SU-DHL-6 (cell line): Measurements from ENCODE around the gene MCOLN1.

Experiments used
- H2AFZ ChIP-seq: fragments of 200-600 bp; sonication (generic); 2 replicates; pipeline ENCODE4 v1.6.1; 2014; ENCODE audit warnings: low read depth, mild to moderate bottlenecking, moderate library complexity, mixed read lengths, antibody characterized with exemption, low read length; ENCODE audit not compliant: severe bottlenecking
- H3F3A ChIP-seq: fragments of 200-600 bp; shearing (Covaris generic); 2 replicates; pipeline ENCODE4 v1.6.0; 2016; ENCODE audit warnings: antibody characterized with exemption, mild to moderate bottlenecking; ENCODE audit not compliant: insufficient read depth
- H3K27ac ChIP-seq: fragments of 200-600 bp; sonication (generic); 2 replicates; pipeline ENCODE4 v1.5.1; 2016; ENCODE audit warnings: low read depth, mild to moderate bottlenecking, low read length, moderate library complexity, mixed read lengths
- H3K27me3 ChIP-seq: fragments of 200-600 bp; sonication (generic), shearing (Covaris generic); 2 replicates; pipeline ENCODE4 v1.6.0; 2014; ENCODE audit warnings: mild to moderate bottlenecking, low read length
- H3K36me3 ChIP-seq: fragments of 200-600 bp; sonication (generic); 2 replicates; pipeline ENCODE4 v1.6.1; 2014; ENCODE audit warnings: mild to moderate bottlenecking, low read length, mixed read lengths
- H3K4me2 ChIP-seq: fragments of 300-600, 200-600 bp; shearing (Covaris generic), sonication (generic); 2 replicates; pipeline ENCODE4 v1.6.0; 2014; ENCODE audit warnings: low read length, low read depth, mild to moderate bottlenecking; ENCODE audit not compliant: poor library complexity, severe bottlenecking
- H3K4me3 ChIP-seq: fragments of 200-600 bp; sonication (generic); 2 replicates; pipeline ENCODE4 v1.5.1; 2014; ENCODE audit warnings: antibody characterized with exemption, low read length, mild to moderate bottlenecking, mixed read lengths; ENCODE audit not compliant: insufficient read depth, poor library complexity, severe bottlenecking
- H3K79me2 ChIP-seq: fragments of 200-600 bp; sonication (generic); 2 replicates; pipeline ENCODE4 v1.6.1; 2014; ENCODE audit warnings: mild to moderate bottlenecking, low read length, moderate library complexity; ENCODE audit not compliant: insufficient read depth
- H3K9ac ChIP-seq: fragments of 200-600 bp; sonication (generic); 2 replicates; pipeline ENCODE4 v1.7.0; 2014; ENCODE audit warnings: mild to moderate bottlenecking, low read length
- H3K9me2 ChIP-seq: fragments of 200-600 bp; sonication (generic); replicated peaks from 2 replicates; pipeline ENCODE4 v1.6.1; 2014; ENCODE audit warnings: low read length; ENCODE audit not compliant: insufficient read depth
- H3K9me3 ChIP-seq: fragments of 200-600 bp; sonication (generic); 2 replicates; pipeline ENCODE4 v1.6.1; 2014; ENCODE audit warnings: low read length, mixed read lengths; ENCODE audit not compliant: insufficient read depth
- H4K20me1 ChIP-seq: fragments of 200-600 bp; sonication (generic); 2 replicates; pipeline ENCODE4 v1.6.1; 2014; ENCODE audit warnings: low read depth, mild to moderate bottlenecking, antibody characterized with exemption, low read length, moderate library complexity, mixed read lengths
- EZH2phosphoT487 ChIP-seq: fragments of 200-600 bp; sonication (generic), shearing (Covaris generic); conservative IDR thresholded peaks from 2 replicates; pipeline ENCODE4 v1.6.1; 2018; ENCODE audit warnings: mild to moderate bottlenecking, antibody characterized with exemption, low read length, moderate library complexity, mixed read lengths
- TF ChIP-seq, protein P1 (sequence below): fragments of 200-600 bp; sonication (generic); IDR thresholded peaks from one replicate; pipeline ENCODE4 v1.5.1; 2017; ENCODE audit warnings: antibody characterized with exemption, mild to moderate bottlenecking, low read length, moderate library complexity; ENCODE audit not compliant: insufficient read depth, poor library complexity, severe bottlenecking

The MCOLN1 gene

DNA sequence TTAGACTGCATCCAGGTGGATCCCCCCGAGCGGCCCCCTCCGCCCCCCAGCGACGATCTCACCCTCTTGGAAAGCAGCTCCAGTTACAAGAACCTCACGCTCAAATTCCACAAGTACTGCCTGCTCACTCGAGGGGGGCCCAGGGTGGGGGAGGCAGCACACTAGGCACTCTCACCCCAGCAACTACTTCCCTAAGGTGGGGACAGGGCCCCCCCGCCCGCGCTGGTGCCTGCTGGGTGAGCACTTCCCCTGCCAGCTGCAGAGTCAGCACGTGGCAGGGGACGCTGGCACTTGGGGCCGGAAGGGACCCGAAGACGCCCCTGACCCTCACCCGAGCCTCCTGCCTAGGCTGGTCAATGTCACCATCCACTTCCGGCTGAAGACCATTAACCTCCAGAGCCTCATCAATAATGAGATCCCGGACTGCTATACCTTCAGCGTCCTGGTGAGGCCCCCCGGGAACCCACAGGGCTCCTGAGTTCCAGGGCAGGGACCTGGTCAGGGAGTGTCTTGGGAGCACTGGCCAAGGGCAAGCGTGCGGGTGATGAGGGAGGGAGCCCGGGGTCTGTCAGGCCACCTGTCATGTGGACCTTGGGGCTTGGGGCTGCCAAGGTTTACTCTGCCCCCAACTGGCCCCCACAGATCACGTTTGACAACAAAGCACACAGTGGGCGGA is 5.2 kb downstream of the MCOLN1 start:
- no peak overlapping the region for H3K9ac ChIP-seq
- H2AFZ ChIP-seq, result no peak overlapping the region
- no peaks in the 10 kb centered on the region for H3K9me3 ChIP-seq
- no peaks in the 10 kb centered on the region for H4K20me1 ChIP-seq
- no peak overlapping the region for H3K4me2 ChIP-seq
- no peak overlapping the region for H3K27ac ChIP-seq
- no peaks in the 10 kb centered on the region for H3K27me3 ChIP-seq
- H3K4me3 ChIP-seq, result no peak overlapping the region
- TF ChIP-seq, protein P1, sequence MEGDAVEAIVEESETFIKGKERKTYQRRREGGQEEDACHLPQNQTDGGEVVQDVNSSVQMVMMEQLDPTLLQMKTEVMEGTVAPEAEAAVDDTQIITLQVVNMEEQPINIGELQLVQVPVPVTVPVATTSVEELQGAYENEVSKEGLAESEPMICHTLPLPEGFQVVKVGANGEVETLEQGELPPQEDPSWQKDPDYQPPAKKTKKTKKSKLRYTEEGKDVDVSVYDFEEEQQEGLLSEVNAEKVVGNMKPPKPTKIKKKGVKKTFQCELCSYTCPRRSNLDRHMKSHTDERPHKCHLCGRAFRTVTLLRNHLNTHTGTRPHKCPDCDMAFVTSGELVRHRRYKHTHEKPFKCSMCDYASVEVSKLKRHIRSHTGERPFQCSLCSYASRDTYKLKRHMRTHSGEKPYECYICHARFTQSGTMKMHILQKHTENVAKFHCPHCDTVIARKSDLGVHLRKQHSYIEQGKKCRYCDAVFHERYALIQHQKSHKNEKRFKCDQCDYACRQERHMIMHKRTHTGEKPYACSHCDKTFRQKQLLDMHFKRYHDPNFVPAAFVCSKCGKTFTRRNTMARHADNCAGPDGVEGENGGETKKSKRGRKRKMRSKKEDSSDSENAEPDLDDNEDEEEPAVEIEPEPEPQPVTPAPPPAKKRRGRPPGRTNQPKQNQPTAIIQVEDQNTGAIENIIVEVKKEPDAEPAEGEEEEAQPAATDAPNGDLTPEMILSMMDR, result no peak
- TF ChIP-seq EZH2phosphoT487, result no peak
- no peaks in the 10 kb centered on the region for H3K79me2 ChIP-seq
- no peaks in the 10 kb centered on the region for H3K9me2 ChIP-seq
- no peaks in the 10 kb centered on the region for H3F3A ChIP-seq
- H3K36me3 ChIP-seq, result no peaks in the 10 kb centered on the region

DNA sequence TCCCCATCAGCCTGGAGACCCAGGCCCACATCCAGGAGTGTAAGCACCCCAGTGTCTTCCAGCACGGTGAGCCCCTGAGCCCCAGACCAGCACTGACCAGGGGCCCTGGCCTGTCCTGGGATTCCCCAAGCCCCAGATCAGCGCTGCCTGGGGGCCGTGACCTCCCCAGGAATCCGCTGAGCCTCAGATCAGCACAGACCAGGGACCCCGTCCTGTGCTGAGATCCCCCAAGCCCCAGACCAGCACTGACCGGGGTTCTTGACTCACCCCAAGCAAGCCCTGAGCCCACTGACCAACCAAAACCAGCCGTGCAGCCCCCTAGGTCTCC is 5.7 kb downstream of the MCOLN1 start:
- Histone ChIP-seq H2AFZ (no peak overlapping the region), H3K27me3 (no peaks in the 10 kb centered on the region), H3K9ac (no peak overlapping the region), H3K36me3 (no peaks in the 10 kb centered on the region), H3K79me2 (no peaks in the 10 kb centered on the region), H3K9me2 (no peaks in the 10 kb centered on the region), H3F3A (no peaks in the 10 kb centered on the region), H3K9me3 (no peaks in the 10 kb centered on the region), H3K27ac (no peak overlapping the region), H3K4me3 (no peak overlapping the region), H3K4me2 (no peak overlapping the region), H4K20me1 (no peaks in the 10 kb centered on the region)
- no peak for TF ChIP-seq EZH2phosphoT487
- TF ChIP-seq, protein P1, result no peak

DNA sequence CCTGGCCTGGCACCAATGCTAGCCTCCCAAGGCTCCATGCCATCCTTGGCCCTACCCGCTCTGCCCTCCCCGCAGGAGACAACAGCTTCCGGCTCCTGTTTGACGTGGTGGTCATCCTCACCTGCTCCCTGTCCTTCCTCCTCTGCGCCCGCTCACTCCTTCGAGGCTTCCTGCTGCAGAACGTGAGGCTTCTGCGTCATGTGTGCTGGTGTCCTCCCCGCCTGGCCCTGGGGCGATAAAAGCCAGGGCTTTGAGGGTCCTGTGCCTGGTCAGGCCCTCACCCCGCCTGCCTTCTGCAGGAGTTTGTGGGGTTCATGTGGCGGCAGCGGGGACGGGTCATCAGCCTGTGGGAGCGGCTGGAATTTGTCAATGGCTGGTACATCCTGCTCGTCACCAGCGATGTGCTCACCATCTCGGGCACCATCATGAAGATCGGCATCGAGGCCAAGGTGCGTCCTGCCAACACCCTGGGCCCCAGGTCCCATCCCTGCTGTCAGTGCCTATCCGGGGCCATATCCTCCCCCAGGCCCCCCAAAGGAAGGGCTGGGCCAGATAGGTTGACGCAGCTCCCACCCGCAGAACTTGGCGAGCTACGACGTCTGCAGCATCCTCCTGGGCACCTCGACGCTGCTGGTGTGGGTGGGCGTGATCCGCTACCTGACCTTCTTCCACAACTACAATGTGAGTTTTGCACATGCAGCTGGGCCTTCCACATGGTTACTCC is 6.3 kb downstream of the MCOLN1 start:
- H3K4me2 ChIP-seq, result no peak overlapping the region
- H2AFZ ChIP-seq, result no peak overlapping the region
- no peaks in the 10 kb centered on the region for H3K79me2 ChIP-seq
- no peak overlapping the region for H3K4me3 ChIP-seq
- no peak overlapping the region for H3K27ac ChIP-seq
- no peak overlapping the region for H3K9ac ChIP-seq
- H3K9me3 ChIP-seq, result no peaks in the 10 kb centered on the region
- H4K20me1 ChIP-seq, result no peaks in the 10 kb centered on the region
- H3K36me3 ChIP-seq, result no peaks in the 10 kb centered on the region
- no peaks in the 10 kb centered on the region for H3F3A ChIP-seq
- H3K27me3 ChIP-seq, result no peaks in the 10 kb centered on the region
- H3K9me2 ChIP-seq, result no peaks in the 10 kb centered on the region
- TF ChIP-seq, protein P1, result no peak
- TF ChIP-seq EZH2phosphoT487, result no peak
